Spleen (tissue), 11 donors: ENCODE data around the gene CSTB. TPM values are rescaled to one million over a fixed set of nuclear protein-coding genes. Genes with fewer than 3 reads are reported as not detected.

Source experiments
- DNase-seq: peaks from one replicate; pipeline ENCODE4 v3.0.0-alpha.2; 2020
- H3K27ac ChIP-seq, 8 donors: fragments of 200-600 bp; sonication (generic) in 7 of 8; 1 replicate in 4 of 8; 2 replicates in 4 of 8; pipeline versions ENCODE4 v1.5.0 to v1.8.0; 2016 to 2021; ENCODE audit warnings: inconsistent platforms in 4 of 8, mild to moderate bottlenecking in 4 of 8, moderate library complexity in 1 of 8
- H3K27me3 ChIP-seq, 7 donors: fragments of 200-600 bp; sonication (generic) in 6 of 7; replicated peaks in 1 of 7; 1 replicate in 4 of 7; 2 replicates in 3 of 7; pipeline versions ENCODE4 v1.5.0 to v1.8.0; 2016 to 2021; ENCODE audit warnings: inconsistent platforms in 3 of 7, mild to moderate bottlenecking in 1 of 7
- H3K36me3 ChIP-seq, 6 donors: fragments of 200-600 bp; sonication (generic) in 5 of 6; 1 replicate in 4 of 6; 2 replicates in 2 of 6; pipeline versions ENCODE4 v1.5.0 to v1.8.0; 2016 to 2021; ENCODE audit warnings: inconsistent platforms in 2 of 6
- H3K4me1 ChIP-seq, 6 donors: fragments of 200-600 bp; sonication (generic) in 5 of 6; 1 replicate in 3 of 6; 2 replicates in 3 of 6; pipeline versions ENCODE4 v1.5.0 to v1.8.0; 2016 to 2021; ENCODE audit warnings: inconsistent platforms in 3 of 6
- H3K4me3 ChIP-seq, 8 donors: fragments of 200-600 bp; sonication (generic) in 7 of 8; 1 replicate in 4 of 8; 2 replicates in 4 of 8; pipeline versions ENCODE4 v1.5.0 to v1.8.0; 2016 to 2021; ENCODE audit warnings: inconsistent platforms in 4 of 8, mild to moderate bottlenecking in 4 of 8, moderate library complexity in 2 of 8
- H3K9me3 ChIP-seq, 8 donors: fragments of 200-600 bp; sonication (generic) in 7 of 8; 1 replicate in 4 of 8; 2 replicates in 4 of 8; pipeline versions ENCODE4 v1.5.0 to v1.8.0; 2016 to 2021; ENCODE audit warnings: inconsistent platforms in 4 of 8
- CTCF ChIP-seq, 11 experiments: fragments of 200-600 bp in 7 of 11; fragments of 450-650 bp in 4 of 11; sonication (generic) in 4 of 11; IDR thresholded peaks in 8 of 11; conservative IDR thresholded peaks in 3 of 11; 1 replicate in 7 of 11; 2 replicates in 4 of 11; pipeline versions ENCODE4 v1.4.0 to v1.8.0; 2016 to 2021; ENCODE audit warnings: antibody characterized with exemption in 11 of 11, inconsistent platforms in 4 of 11, mild to moderate bottlenecking in 1 of 11
- POLR2A ChIP-seq, 3 donors: fragments of 450-650 bp; IDR thresholded peaks; one replicate each; pipeline ENCODE4 v1.5.1; 2017; ENCODE audit warnings: antibody characterized with exemption in 3 of 3, mild to moderate bottlenecking in 1 of 3
- POLR2AphosphoS5 ChIP-seq, 3 donors: sonication (generic); formaldehyde crosslinking; IDR thresholded peaks; one replicate each; pipeline ENCODE4 v1.5.1; 2017; ENCODE audit warnings: antibody characterized with exemption in 3 of 3
- WGBS, 5 donors: extraction: QIAGEN DNeasy Blood & Tissue Kit in 3 of 5; methylation state at CpG; one replicate each; pipeline versions ENCODE4 v1.1.5 to v1.1.7; 2013 to 2018; 5-methylcytosine and 5-hydroxymethylcytosine counted together
- intact Hi-C: fragments of 100-400 bp; cut with DNase I; formaldehyde crosslinking; loops from one replicate; pipeline ENCODE4 v1.15.0; 2023; ENCODE audit warnings: low total_unique reads
- polyA plus RNA-seq, 3 donors: library from polyadenylated mRNA; stranded (reverse); fragments of 200-250 nt; gene quantifications; one replicate each; pipeline ENCODE4 v1.2.1, GENCODE V29; 2013
- total RNA-seq, 7 donors: library from RNA; depleted of rRNA in 3 of 7; stranded (reverse); fragments of >200 nt in 3 of 7; fragmentation: NEBNext Ultra II Directional in 4 of 7; extraction: Animal tissue kit (Norgen Biotek cat#: 25700) in 4 of 7; gene quantifications; one replicate each; pipeline versions ENCODE4 v1.1.0 to v1.2.1, GENCODE V29; 2016 to 2021
- donor health status: healthy with polysubstance abuse.
- donor health status: DM: no; HTN: no; CAD: no; lungs with moderate emphysema.
- donor health status: DM: no; HTN: no; CAD: no.
- donor health status: Bipolar disorder and iron deficiency.
- donor health status: healthy.
- donor health status: DM: no; HTN: no; CAD: no.
- donor health status: DM: yes; HTN: yes; CAD: no.

CSTB gene
- total and polyA plus RNA-seq, 10 donors, result 10.5 to 93.8 (median 33.2) TPM

- WGBS, 5 donors, result 84 to 98% (median 91%) methylated on average over 7 to 10 of the region's 10 CpGs
- intact Hi-C loops, result no loop called here
- Histone ChIP-seq H3K9me3 (no peaks in the 10 kb centered on the region), H3K27me3 (no peaks in the 10 kb centered on the region), H3K36me3 (peaks cover 0 to 52% (median 21%) of the 10 kb centered on the region in 6 donors), H3K4me3 (no peak overlapping the region), H3K27ac (no peak overlapping the region), H3K4me1 (peaks cover 0 to 17% (median 0%) of the 10 kb centered on the region in 6 donors)
- DNase-seq, result no peak
- TF ChIP-seq CTCF (IDR thresholded peaks at IDR 0.05 in 8 of 11, conservative IDR thresholded peaks at IDR 0.05 in 3 of 11) (no peak), POLR2A (IDR thresholded peaks at IDR 0.05) (no peak), POLR2AphosphoS5 (IDR thresholded peaks at IDR 0.05) (no peak)
These were observed 12.1 kb downstream of the CSTB start for GRCh38 chr21:43763901-43764523.

DNA sequence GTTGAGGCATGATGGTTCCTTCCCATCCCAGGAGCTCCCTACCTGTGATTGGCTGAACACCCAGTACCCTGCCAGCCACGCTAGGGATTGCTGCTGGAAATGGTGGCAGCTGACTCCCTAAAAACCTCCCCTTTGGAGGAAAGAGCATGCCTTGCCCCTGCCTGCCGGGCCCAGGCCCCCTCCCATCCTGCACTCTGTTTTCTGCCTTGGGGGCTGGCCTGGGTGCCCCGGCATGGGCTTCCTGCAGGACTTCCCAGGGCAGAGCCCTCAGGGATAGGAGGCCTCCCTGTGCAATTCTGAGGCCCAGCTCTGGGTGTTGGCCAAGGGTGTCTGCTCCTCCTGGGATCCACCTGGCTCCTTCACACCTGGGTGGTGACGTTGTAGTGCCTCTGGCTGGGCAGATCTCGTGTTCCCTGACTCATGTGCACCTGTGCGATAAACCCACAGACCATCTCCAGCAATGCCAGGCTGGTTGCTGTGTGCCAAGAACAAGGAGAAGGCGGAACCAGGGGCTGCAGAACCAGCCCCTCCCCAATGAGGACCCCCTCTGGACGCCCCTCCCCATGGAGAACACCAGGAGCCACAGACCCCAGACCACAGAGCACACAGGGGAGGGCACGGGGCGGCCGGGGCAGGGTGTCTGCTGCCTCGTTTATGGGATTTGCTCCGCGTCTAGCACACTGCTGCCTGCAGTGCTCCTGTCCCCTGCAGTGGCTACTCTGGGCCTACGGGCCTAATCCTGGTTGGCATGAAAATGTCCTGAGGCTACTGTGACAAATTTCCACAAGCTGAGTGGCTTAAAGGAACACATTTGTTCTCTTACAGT is 13.6 kb downstream of the CSTB start:
- no peak overlapping the region for H3K27ac ChIP-seq
- peaks cover 0 to 18% (median 6%) of the 10 kb centered on the region in 6 donors for H3K4me1 ChIP-seq
- H3K36me3 ChIP-seq, result peaks cover 0 to 67% (median 23%) of the 10 kb centered on the region in 6 donors
- no peaks in the 10 kb centered on the region for H3K9me3 ChIP-seq
- DNase-seq, result no peak
- TF ChIP-seq POLR2AphosphoS5 (IDR thresholded peaks at IDR 0.05), result no peak
- TF ChIP-seq POLR2A (IDR thresholded peaks at IDR 0.05), result no peak
- TF ChIP-seq CTCF (IDR thresholded peaks at IDR 0.05 in 8 of 11, conservative IDR thresholded peaks at IDR 0.05 in 3 of 11), result no peak
- no peak overlapping the region for H3K4me3 ChIP-seq
- no peaks in the 10 kb centered on the region for H3K27me3 ChIP-seq
- intact Hi-C loops, result no loop called here
- WGBS, 5 donors, result 87 to 95% (median 92%) methylated on average over 6 to 15 of the region's 15 CpGs

- DNase-seq, result no peak
- no peak overlapping the region for H3K27ac ChIP-seq
- peaks cover 0 to 74% (median 26%) of the 10 kb centered on the region in 6 donors for H3K36me3 ChIP-seq
- intact Hi-C loops, result no loop called here
- peaks cover 0 to 23% (median 8%) of the 10 kb centered on the region in 6 donors for H3K4me1 ChIP-seq
- H3K9me3 ChIP-seq, result no peaks in the 10 kb centered on the region
- no peak for TF ChIP-seq POLR2A (IDR thresholded peaks at IDR 0.05)
- TF ChIP-seq POLR2AphosphoS5 (IDR thresholded peaks at IDR 0.05), result peak in 1 of 3 donors; percentile 4
- H3K4me3 ChIP-seq, result no peak overlapping the region
- 95 to 97% (median 96%) methylated on average over 13 to 18 of the region's 18 CpGs for WGBS, 5 donors
- H3K27me3 ChIP-seq, result no peaks in the 10 kb centered on the region
These were observed 14.2 kb downstream of the CSTB start for GRCh38 chr21:43761886-43762285.

DNA sequence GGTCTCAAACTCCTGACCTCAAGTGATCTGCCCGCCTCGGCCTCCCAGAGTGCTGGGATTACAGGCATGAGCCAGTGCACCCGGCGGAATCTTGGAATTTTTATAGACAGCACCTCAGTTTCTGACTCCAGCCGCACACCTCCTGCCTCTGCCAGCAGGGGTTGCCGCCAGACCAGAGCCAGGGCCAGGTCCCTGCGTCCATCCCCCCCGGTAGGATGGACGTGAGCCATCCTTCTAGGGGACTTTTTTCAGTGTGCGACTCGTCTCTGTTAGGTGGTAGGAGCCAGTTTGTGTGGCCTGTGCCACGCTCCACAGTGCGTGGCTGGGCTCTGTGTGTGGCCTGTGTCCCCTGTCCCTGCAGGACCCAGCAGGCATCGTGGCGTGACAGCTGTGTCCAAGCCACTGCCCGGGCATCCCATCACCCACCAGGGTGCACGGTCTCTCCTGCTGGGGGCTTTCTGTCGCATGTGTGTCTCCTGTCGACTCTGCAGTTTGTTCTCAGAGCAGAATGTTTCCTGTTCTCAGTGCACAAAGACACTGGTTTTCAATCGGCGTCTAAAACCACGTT is 15.6 kb downstream of the CSTB start:
- Histone ChIP-seq H3K4me3 (no peak overlapping the region), H3K27ac (no peak overlapping the region), H3K9me3 (no peaks in the 10 kb centered on the region), H3K27me3 (no peaks in the 10 kb centered on the region), H3K4me1 (peaks cover 0 to 24% (median 8%) of the 10 kb centered on the region in 6 donors), H3K36me3 (peaks cover 0 to 88% (median 40%) of the 10 kb centered on the region in 6 donors)
- WGBS, 5 donors, result 87 to 91% (median 90%) methylated on average over 21 to 22 of the region's 22 CpGs
- intact Hi-C loops, result no loop called here
- TF ChIP-seq POLR2A (IDR thresholded peaks at IDR 0.05) (no peak), CTCF (IDR thresholded peaks at IDR 0.05 in 8 of 11, conservative IDR thresholded peaks at IDR 0.05 in 3 of 11) (no peak), POLR2AphosphoS5 (IDR thresholded peaks at IDR 0.05) (peak in 1 of 3 donors; percentile 26)
- no peak for DNase-seq
